HG03439 (cell line): ENCODE data around the gene PLEKHB1.

Source experiments
- ATAC-seq: cut with Tn5 transposase; IDR thresholded peaks from one replicate; pipeline ENCODE4 v1.9.1; 2021; ENCODE audit warnings: mild to moderate bottlenecking, moderate library complexity; ENCODE audit not compliant: unreplicated experiment

Gene PLEKHB1

DNA sequence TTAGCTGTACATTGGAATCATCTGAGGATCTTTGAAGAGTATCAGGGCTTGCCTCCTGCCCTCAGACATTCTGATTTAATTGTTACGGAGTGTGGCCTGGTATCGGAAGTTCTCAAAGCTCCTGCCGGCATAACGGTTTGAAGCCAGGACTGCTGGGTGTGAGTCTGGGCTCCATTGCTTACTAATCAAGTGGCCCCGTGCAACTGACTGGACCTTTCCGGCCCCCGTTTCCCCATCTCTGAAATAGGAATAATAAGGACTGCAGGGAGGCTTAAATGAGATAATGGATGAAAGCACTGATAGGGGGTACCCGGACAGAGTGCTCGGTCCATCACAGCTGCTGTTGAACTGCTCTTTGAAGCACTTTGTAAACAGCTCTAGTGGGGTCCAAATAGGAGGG, 1.7 kb downstream of the PLEKHB1 start:
- no peak for ATAC-seq

DNA sequence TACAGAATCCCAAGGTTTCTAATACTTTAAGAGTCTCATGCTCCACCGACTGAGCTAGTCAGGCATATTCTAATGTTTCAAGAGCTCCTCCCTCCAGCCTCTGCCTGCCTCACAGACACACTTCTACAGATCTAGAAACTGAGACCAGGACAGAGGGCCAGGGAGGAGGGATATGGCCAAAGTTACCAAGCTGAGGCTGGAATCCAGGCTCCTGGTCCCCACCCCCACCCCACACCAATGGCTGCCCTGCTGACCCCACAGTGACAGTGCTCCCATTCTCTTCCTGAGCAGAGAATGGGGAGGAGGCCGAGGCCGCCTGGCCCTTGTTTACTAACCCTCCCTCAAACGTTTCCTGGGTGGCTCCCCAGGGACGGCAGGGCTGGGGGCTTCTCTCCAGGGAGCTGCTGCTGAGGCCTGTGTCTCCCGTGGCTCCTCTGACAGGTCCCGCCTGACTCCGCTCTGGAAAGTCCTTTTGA, 2.2 kb downstream of the PLEKHB1 start:
- no peak for ATAC-seq

DNA sequence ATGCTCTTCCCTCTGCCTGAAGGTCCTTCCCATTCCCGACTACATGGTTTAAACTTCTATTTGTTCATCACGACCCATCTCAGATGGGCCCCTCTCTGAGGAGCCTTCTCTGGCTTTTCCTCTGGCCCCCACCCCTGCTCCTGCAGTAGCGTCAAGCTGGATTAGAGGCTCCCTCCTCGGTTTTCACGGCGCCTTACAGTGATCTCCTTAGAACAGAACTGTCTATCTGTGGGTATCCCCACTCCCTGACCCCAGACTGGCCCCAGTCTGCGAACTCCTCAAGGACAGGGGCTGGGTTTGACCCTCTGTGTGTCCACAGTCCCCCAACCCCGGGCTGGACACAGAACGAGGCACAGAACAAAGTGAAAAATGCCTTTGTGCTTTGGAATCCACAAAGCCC, 2.8 kb downstream of the PLEKHB1 start:
- ATAC-seq: no peak

DNA sequence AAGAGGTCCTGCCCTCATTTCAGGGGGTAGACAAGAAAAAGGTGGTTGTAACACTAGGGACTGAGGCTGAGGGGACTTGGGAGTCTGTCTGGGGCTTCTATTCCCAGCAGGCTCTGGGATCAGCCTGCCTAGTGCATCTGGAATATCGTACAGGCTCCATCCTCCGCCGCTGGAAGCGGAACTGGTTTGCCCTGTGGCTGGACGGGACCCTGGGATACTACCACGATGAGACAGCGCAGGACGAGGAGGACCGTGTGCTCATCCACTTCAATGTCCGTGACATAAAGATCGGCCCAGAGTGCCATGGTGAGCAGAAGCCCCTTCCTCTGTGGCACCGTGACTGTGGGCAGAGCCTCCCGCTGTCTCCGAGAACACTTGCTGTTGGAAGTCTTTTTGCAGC, 4.0 kb downstream of the PLEKHB1 start:
- ATAC-seq: no peak

DNA sequence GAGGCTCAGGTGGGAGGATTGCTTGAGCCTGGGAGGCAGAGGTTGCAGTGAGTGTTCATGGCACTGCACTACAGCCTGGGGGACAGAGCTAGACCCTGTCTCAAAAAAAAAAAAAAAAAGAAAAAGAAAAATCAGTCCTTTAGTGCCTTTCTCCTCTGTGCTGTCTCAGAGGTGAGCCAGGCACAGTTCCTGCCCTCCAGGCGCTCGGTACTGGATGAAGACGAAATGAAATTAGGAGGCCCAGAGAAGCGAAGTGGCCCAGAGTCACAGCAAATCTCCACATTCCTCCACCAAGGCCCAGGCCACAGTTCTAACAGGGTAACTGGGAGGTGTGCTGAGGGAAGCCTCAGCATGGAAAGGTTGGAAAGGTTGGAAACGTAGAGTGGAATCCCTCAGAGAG, 4.9 kb downstream of the PLEKHB1 start:
- no peak for ATAC-seq

DNA sequence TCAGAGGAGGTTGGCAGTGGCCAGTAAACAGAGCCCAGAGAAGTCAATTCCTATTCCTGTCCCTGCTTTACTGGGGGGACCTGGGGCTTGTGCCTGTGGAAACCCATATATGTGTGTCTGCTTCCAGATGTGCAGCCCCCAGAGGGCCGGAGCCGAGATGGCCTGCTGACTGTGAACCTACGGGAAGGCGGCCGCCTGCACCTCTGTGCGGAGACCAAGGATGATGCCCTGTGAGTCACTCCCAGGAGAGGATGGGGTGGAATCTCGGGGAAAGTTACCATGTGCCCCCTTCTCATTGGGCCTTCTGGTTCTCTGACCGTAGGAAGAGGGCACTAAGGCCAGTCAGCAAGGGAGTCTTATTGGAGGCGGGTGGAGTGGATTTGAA, 5.3 kb downstream of the PLEKHB1 start:
- ATAC-seq: no peak

DNA sequence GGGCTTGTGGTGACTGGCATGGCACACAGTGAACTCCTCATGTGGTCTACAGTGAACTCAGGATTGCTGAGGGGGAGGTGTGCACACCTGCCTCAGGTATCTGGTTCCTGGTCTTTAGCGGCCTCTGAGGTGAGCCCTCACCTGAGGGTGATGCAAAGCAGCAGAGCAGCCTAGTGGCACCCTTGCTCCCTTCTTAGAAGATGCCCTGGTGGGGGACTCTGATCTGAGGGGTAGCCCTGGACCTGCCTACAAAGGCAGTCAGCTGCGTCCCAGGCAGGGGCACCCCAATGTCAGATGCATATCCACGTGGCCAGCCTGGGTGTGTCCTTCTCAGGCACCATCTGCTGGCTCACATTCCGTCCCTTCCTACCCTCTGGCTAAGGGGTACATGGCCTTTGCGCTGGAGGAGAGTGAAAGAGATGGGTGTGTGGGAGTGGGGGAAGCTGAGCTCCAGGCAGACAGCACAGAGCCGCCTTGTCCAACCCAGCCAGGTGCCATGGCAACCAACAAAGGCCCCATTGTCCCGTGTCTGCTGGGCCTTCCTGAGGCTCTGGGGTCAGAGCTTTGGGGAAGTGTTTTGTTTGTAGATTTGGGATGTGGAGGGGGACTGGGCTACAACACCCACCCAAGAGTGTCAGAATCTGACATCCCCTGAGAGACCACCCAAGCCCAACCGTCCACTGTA, 5.8 kb downstream of the PLEKHB1 start:
- no peak for ATAC-seq

DNA sequence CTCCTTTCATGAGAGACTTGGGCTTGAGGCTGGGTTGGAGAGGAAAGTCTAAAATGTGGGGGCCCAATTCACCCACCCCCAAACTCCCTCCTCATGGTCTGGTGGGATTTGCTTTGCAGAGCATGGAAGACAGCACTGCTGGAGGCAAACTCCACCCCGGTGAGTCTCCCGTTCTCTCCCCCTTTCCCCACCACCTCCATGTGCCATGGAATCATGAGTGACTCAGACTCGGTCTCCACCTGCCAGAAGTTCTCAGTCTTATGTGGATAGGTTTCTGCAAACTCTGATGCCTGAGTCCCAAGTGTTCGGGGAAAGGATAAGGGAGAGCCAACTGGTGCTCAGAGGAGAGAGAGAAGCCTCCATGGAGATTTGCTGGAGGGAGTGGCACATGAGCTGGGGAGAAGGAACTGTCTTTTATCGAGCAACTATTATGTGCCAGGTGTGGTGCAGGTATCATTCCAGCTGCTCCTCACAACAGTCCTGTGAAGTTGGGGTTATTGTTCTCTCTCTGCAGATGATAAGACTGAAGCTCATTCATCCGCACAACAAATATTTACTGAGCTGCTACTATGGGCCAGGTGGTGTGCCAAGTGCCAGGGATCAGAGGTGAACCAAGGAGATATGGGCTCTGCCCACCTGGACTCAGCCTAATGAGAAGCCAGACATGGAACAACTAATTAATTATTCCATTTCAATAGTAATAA, 6.6 kb downstream of the PLEKHB1 start:
- no peak for ATAC-seq

DNA sequence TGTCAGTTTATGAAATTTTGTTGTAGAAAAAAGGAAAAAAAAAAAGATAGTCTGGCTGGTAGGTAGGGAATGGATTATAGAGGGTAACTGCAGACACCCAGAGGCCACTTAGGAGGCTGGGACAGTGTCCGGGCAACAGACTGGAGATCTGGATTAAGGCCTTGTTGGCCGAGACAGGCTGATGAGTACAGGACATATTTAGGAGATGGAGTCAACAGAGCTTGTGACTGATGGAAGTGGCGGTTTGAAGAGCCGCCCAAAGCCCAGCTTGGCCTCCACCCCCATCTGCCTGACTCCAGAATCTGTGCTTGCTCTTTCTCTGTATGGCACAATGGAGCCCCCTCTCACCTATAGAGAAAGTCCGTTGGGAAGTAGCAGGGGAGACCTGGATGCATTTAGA, 7.6 kb downstream of the PLEKHB1 start:
- no peak for ATAC-seq

DNA sequence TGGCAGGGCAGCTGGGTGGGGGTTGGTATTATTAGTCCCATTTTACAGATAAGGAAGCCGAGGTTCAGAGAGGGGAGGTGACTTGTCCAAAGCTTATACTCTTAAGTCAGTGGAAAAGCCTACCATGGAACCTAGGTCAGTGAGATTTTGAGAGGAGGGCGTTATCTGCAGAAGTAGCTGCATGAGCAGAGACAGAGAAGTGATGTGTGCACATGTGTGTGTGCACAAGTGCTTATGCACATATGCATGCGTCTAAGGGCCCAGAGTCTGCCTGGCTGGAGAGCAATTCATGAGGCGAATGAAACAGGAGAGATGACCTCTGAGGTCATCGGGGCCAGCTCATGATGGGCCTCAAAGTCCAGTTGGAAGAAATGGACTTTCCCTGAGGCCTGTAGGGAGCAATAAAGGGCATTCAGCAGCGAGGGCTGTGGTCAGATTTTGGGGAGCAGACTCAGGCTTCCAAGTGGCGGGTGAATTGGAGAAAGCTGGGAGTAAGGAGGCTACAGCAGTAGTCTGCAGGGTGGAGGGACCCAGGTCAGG, 8.2 kb downstream of the PLEKHB1 start:
- ATAC-seq: no peak

DNA sequence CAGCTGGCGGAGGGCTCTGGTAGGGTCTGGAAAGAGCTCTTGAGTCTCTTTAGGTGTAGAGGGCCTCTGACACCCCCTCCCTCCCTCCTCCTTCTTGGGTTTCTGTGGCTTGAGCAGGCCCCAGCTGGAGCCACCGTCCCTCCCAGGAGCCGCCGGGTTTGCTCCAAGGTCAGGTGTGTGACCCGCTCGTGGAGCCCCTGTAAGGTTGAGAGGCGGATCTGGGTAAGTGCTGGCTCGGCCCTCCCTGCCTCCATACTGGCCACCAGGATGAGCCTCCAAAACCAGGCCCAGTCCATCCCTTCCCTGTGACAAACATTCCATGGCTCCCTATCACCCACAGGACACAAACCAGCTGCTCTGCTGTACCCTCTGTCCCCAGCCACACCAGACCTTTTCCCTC, 9.3 kb downstream of the PLEKHB1 start:
- ATAC-seq: no peak

DNA sequence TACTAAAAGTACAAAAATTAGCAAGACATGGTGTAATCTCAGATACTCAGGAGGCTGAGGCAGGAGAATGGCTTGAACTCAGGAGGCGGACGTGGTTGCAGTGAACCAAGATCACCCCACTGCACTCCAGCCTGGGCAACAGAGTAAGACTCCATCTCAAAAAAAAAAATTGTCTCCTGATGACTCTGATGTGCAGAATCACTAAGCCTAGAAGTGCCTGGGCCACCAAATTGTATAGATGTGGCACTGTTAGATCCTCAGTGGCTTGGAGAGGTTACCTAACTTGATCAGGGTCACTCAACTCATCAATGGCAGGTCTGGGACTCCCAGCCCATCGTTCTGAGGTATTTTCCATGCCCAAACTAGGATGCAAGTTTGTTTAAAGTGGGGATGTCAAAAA, 10.6 kb downstream of the PLEKHB1 start:
- no peak for ATAC-seq

DNA sequence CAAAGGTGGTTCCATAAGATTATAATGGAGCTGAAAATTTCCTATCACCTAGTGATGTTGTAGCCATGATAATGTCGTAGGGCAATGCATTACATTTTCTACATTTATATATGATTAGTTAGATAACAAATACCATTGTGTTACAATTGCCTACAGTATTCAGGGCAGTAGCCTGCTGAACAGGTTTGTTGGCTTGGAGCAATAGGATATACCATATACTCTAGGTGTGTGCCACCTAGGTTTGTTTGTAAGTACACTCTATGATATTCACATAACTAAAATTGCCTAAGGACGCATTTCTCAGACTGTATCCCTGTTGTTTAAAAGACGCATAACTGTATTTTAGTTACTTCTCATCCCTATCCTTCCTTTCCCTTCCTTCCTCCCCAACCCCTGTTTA, 13.6 kb downstream of the PLEKHB1 start:
- no peak for ATAC-seq

DNA sequence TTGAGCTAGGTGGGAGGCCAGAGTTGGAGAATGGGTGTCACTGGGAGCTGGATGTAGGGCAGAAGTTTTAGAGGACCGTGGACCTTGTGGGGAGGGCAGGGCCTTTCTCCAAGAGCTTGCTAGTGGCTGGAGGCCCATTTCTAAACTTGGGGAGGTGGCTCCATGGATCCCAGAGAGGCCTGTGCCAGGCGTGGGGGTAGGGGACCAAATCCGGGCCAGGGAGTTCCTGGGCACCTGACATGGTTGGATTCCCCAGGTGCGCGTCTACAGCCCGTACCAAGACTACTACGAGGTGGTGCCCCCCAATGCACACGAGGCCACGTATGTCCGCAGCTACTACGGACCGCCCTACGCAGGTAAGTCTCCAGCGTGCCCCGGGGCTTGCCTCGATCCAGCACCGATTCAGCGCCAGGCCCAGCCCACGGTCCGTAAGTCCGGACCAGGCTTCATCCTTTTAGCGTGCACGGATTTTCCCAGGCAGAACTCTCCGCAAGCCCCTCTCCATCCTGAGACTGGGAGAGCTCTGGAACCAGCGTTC, 14.2 kb downstream of the PLEKHB1 start:
- ATAC-seq: no peak

DNA sequence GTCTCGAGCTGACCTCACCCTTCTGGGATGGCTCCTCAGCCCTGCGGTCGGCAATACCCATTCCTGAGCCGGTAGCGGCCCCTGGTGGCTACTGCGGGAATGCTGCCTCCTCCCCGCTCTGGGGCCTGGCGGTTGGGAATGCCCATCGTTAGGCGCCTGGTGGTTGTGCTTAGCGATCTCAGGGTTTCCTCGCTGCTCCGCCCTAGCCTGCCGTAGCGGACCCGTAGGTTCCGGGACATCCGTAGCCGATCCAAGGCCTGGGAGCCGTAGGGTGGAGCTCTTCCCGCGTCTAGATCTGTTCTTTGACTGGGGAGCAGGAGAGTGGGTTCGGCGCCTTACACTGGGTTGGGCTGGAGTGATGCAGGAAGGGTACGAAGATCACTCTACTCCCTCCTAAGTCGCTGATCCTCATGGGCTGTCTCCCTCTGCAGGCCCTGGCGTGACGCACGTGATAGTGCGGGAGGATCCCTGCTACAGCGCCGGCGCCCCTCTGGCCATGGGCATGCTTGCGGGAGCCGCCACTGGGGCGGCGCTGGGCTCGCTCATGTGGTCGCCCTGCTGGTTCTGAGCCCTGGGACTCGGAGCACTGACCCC, 14.8 kb downstream of the PLEKHB1 start:
- ATAC-seq: peak; percentile 73

DNA sequence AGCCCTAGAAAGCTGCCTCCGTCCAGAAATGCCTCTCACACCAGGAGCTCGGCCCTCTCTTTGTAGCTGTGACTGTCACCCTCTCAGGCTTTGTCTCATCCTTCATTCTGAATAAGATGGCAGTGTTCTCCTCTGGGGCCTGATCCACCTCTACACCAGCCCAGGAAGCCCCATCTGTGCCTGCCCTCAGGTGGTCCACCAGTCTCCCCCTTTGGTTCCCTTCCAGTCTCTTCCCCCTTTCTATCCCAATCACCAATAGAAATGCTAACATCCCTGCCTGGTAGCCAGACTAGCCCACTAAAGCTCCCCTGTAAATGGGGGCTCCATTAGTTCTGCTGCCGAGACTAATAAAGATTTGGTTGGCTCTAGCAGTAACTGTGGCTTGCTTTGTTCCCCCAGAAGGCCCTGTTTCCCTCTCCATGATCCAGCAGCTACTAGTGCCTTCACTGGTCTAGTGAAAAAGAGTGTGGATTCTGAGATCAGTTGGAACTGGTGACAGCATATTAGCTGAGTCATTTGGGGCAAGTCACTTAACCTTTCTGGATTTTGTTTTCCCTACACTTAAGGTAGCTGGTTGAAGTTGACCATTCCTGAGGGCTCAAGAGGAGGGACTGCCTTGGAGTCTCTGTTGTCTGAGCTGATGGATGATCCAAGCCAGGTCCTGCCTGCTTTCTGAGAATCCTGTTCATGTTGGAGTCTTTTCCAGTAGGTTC, 16.2 kb downstream of the PLEKHB1 start:
- no peak for ATAC-seq

DNA sequence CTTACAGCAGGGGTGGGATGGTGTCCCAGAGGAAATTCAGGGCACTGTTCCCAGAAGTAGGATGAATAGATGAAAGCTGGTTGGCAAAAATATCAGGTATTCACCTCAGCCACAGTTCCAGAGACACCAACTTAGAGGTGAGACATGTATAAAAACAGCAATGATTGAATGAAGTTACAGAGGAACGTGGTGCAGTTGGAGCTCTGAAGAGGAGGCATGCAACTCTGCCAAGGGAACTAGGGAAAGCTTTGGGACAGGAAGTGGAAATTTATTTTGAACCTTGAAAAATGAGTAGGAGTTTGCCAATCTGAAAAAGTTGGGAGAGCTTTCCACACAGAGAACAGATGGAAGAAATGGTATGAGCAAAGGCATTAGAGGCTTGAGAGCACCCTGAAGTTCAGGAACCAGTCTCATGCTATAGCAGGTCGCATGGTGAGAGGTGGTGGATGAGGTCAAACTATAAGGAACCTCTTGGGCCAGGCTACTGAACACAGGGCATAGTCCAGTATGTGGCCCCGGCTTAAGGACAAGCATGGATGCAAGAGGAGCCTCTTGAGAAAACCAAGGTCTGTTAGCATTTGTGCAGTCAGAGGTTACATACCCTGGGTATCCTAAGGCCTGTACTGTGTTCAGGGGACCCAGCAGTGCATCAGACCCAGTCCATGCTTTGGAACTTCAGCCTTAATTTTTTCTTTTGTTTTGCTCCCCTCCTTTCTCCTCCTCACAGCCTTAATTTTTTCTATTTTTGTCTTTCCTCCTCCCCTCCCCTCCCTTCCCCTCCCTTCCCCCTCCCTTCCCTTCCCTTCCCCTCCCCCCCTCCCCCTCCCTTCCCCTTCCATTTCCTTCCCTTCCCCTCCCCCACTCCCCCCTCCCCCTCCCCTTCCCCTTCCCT, 17.5 kb downstream of the PLEKHB1 start:
- ATAC-seq: no peak

DNA sequence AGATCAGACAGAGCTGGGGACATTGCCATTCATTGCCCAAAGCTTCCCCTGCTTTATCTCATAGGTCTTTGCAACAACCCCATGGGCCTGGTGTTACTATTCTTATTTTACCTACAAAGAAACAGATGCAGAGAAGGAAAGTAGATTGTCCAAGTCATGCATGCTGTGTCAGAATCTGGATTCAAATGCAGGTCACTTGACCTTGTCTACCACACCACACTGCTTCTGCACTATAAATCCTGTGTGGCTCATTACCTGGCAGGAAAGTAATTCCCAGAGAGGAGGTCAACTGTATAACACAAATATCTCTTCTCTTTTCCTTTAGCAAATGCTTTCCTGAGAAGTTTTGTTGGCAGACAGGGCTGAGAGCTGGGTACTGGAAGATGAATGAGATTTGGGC, 18.5 kb downstream of the PLEKHB1 start:
- no peak for ATAC-seq

DNA sequence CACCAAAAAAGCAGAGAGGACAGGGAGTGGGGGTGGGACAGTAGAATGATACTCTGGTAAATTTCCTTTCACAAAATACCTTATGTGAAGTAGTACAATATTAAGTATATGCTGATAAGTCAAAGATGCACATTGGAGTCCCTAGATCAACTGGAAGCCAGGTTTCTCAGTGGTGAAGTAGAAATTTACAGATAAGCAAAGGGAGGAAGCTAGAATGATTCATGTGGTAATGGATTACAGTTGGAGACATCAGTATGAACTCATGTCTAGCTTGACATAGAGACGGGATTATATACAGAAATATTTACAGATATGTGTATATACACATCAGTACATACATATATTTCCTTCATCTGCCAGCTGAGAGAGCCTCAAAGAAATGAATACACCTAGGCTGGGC, 21.5 kb downstream of the PLEKHB1 start:
- ATAC-seq: no peak

DNA sequence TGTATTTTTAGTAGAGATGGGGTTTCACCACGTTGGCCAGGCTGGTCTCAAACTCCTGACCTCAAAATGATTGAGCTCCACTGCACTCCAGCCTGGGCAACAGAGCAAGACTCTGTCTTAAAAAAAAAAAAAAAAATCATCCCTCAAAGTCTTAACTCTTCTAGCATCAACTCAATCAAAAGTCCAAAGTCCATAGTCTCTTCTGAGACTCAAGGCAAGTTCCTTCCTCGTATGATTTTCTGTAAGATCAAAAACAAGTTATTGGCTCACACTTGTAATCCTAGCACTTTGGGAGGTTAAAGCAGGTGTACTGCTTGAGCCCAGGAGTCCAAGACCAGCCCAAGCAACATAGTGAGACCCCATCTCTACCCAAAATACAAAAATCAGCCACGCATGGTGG, 24.4 kb downstream of the PLEKHB1 start:
- no peak for ATAC-seq
